HuH-7 (cell line): ENCODE results near the gene EML1.

Experiments used
- DNase-seq: peaks from one replicate; pipeline ENCODE4 v3.0.0; 2011; ENCODE audit warnings: low spot score

Gene EML1

GRCh38 chr14:99904506-99904905 is 111.3 kb downstream of the EML1 start:
- DNase-seq = no peak

GRCh38 chr14:99905121-99905520 is 111.9 kb downstream of the EML1 start:
- DNase-seq = no peak

- DNase-seq = no peak
These were observed 114.8 kb downstream of the EML1 start for GRCh38 chr14:99907761-99908652.

- no peak for DNase-seq
These were observed 115.5 kb downstream of the EML1 start for GRCh38 chr14:99908653-99909250.

DNA sequence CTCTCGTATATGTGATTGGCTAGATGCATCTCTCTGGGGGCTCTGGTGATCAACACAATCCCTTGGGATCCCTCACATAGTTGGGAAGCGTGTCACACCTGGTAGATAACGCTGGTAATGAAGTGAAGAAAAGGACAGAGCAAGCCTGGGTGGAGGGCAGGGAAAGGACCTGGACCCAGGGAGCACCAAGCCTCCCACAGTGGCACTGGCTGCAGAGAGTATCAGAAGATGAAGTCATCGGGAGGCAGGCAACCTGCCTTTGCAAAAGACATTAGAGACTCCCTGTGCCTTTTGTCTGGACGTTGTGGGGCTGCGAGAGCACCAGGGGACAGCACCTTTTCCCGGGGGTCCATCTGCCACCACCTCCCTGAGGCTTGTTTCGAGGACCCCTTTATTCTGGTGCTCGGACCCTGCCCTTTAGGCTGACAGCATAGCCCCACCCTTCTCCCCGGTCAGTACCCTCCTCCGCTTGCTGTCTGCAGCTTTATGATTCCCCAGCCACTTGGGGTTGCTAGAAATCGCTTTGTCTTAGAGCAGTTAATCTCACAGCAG is 116.4 kb downstream of the EML1 start:
- no peak for DNase-seq

DNA sequence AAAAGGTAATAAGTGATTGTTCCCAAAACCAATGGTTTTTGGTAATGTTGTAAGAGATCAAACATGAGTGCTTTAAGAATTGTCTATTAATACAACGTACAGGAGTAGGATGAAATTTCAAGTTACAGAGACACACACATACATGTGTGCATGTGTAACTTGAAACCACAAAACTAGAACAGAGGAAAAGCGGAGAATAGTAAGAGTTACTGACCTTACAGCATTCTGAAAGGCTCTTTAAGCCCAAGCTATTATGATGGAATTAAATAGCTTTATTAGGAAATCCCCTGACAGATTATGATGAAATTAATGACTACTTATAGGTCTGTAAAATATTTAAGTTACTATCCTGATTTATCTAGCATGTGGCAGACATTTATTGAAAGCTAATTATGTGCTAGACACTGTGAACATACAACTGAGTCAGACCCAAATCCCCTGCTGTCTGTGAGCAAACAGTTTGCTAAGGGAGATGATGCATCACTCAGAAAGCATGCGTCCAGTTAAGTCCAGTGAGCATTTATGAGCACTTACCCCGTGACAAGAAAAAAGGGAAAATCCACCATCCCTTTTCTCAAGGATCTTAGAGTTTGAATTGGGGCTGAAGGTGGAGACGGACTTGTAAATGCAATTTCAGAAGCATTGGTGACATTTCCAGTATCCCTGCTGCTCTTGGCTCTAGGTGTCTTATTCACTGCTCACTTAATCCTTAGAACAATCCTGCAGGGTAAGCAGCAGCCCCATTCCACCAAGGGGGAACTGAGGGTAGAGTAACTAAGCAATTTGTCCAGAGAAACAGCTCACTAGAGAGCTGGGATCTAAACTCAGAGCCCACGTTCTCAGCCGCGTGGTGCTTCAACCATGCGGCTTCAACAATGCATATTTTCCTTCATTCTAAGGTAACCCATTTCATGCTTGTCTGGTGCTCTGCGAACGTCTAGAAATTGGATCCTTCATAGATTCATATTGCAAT is 117.4 kb downstream of the EML1 start:
- no peak for DNase-seq

- no peak for DNase-seq
These were observed 122.3 kb downstream of the EML1 start for GRCh38 chr14:99915305-99916090.

- no peak for DNase-seq
These were observed 122.8 kb downstream of the EML1 start for GRCh38 chr14:99916091-99916383.

DNA sequence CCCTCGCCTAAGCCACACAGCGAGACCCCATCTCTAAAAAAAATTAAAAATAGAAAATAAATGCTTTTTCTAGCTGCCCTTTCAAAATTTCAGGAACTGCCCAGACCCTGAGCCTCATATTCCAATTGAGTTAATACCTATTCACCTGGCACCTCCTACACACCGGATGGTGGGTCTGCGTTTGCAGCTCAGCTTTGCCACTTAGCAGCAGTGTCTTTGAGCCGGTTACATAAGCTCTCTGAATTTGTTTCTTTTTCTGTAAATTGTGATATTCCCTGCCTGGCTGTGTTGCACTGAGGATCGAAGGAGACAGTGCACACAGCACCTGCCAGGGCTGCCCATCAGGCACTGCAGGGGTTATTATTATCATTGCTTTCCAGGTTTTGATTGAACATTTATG is 125.6 kb downstream of the EML1 start:
- no peak for DNase-seq

- no peak for DNase-seq
These were observed 128.2 kb downstream of the EML1 start for GRCh38 chr14:99921425-99921824.

DNA sequence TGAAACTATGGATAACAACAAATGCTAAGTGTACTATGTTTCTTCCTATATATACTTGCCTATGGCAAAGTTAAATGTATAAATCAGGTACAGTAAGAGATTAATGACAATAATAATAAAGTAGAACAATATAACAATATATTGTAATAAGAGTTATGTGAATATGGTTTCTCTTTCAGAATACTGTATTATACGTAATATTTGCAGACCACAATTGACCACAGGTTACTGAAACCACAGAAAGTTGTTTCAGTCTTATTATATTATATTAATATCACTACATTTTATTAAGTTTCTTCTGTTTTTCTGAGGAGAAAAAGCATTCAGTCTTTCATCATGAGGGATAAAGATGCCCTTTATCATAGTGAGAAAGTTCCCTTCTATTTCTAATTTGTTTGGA is 131.2 kb downstream of the EML1 start:
- DNase-seq = no peak

DNA sequence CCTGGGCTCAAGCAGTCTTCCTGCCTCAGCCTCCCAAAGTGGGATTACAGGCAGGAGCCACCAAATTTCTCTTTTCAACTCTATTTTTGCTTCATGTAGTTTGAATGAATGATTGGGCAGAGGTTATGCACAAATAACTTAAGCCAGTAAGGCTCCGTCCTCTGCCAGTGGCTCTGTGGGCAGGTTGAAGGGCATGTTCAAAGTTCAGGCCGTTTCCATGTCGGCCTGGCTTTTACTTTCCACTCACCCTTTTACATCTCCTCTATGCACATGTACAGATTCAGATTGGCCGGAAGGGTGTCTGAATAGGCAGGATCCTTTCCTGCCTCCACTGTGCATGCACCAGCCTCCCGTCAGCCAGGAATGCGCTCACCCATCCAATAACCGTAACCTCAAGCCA is 132.3 kb downstream of the EML1 start:
- DNase-seq = no peak

GRCh38 chr14:99928963-99929362 is 135.8 kb downstream of the EML1 start:
- DNase-seq = no peak

- no peak for DNase-seq
These were observed 136.4 kb downstream of the EML1 start for GRCh38 chr14:99929601-99930000.

GRCh38 chr14:99930420-99931274 is 137.4 kb downstream of the EML1 start:
- no peak for DNase-seq

DNA sequence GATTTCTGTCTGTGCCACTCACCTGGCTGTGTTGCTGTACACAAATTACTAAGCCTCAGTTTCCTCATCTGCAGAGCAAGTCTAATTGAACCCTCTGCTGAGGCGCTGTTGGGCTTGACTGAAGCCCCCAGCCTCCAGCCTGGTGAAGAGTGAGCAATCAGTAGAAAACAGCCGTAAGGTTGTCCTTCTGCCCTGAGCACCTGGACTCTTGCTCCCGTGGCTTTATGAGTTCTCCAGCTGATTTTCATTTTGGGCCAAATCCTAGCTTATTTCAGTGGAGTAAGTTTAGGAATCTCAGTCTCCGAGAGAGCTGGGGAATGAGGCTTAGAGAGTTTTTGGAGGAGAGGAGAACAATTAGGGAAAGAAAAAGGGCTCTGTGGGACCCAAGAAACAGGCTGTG is 138.1 kb downstream of the EML1 start:
- DNase-seq = no peak

DNA sequence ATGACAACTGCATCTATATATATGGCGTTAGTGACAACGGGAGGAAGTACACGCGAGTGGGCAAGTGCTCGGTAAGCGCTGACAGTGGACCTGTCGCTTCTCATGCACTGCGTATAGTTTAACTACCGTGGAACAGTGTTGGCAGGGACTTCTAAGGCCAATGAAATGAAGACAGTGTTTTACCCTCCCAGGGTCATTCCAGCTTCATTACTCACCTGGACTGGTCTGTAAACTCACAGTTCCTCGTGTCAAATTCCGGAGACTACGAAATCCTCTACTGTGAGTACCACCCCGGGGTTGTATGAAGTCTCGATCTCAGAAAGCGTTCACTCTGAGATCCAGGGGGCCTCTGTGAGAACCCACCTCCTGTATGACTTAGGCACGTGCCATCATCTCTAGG is 142.8 kb downstream of the EML1 start:
- DNase-seq = no peak

DNA sequence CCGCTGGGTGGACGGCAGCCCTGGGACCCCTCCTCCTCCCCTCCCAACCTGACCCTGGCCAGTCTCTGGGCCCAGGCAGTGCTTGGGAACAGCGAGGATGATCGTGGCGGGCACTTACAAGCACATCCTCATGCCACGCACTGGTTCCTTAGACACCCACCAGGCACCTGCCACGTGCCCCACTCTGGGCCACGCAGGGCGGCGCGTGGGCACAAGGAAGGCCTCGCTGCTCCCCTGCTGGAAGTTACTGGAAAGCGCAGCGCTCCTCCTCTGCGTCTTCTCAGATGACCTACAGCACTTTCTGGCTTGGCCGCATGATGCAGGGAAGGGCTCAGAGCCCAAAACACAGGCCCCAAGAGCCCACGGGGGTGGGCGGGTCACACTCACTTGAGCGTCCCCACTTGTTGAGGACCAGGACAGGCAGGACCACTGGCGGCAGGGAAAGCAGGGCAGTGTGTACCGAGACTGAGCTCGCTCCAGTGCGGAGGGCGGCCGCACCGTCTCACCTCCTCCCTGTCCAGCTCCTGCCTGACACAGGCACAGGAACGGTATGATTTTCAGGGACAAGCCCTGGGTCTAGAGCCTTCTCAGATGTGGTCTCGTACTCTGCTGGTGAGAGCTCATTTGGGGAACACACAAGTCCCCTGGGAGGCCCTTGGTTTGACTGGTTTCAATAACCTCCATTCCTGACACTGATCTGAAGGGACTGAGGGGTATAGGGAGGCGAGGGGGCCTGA is 143.7 kb downstream of the EML1 start:
- no peak for DNase-seq

DNA sequence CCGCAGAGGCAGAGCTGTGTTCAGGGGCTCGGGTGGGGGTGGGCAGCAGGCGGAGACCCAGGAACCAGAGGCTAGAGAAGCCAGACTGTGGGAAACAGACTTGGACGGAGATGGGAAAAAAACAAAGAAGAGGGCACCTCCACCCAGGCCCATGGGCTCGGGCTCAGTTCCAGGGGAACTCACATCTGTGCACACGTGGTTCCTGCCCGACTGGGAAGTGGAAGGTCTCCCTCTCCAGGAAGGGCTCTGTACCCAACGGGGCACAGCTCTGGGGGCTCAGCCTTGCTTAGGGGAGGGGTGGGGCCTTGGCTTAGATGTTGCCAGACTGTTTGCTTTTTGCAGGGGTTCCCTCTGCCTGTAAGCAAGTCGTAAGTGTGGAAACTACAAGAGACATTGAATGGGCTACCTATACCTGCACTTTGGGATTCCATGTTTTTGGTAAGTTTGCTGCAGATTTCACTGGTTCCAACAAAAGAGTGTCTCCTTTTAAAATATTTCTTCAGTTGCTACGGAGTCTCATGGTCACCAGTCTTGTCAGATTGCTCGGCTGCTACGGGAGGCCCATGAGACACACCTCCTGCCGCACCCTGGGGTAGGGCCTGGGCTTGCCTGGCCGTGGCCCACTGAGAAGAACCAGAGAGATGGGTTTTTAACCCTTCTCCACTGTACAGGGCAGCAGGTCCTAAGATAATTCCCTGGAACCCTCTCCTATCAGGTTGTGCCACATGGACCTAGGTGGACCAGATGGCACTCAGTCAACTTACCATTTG is 144.4 kb downstream of the EML1 start:
- no peak for DNase-seq
